Dermis lymphatic vessel endothelial cell (primary cell): Measurements from ENCODE around the gene SPATA2L. TPM values are rescaled to one million over a fixed set of nuclear protein-coding genes. Genes with fewer than 3 reads are reported as not detected.

Experiments
- total RNA-seq: library from RNA; depleted of rRNA; stranded (reverse); fragments of >200 nt; gene quantifications from 2 replicates; pipeline ENCODE4 v1.2.1, GENCODE V29; 2014

The SPATA2L gene, protein sequence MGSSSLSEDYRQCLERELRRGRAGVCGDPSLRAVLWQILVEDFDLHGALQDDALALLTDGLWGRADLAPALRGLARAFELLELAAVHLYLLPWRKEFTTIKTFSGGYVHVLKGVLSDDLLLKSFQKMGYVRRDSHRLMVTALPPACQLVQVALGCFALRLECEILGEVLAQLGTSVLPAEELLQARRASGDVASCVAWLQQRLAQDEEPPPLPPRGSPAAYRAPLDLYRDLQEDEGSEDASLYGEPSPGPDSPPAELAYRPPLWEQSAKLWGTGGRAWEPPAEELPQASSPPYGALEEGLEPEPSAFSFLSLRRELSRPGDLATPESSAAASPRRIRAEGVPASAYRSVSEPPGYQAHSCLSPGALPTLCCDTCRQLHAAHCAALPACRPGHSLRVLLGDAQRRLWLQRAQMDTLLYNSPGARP
- total RNA-seq: 11.3 and 11.6 TPM in 2 replicates

DNA sequence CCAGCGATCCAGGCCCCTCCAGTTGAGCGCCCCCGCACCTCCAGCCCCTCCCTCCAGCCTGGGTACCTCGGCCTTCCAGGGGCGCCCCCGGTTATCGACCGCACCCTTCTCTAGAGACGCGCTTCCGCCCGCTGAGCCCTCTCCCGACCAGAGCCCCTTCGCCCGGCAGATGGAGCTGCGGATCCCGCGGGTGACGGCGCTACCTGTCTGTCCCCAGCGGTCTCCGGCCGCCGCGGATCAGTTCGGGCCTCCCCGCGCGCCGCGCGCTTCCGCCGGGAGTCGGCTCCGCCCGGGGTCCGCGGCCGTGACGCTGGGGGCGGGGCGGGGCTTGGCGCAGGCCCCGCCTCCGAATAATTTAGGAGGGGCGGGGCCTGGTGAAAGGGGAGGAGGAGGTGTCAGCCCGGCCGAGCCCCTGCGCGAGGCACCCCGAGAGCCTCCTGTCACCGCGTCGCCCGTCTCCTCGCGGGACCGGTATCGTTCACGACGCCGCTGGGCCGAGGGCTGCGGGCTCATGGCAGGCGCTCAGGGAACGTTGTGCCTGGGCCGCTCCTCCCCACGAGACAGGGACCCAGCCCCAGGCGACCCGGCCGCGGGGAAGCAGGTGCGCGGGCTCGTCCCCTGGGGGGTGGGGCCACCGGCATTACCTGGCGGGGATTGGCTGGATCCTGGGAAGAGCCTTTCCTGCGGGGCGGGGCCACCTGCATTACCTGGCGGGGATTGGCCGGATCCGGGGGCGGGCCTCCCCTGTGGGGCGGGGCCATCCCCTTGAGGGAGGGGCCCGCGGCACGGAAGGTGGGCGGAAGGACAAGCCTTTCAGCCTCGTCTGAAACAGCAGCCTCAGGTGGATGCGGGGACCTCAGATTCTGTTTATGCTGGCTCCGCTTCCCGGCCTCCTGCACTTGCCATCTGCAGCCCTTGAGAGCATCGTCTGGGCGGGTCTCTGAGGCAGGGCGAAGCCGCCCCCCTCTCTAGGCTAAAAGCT lies at the start of gene SPATA2L:
TSS of gene SPATA2L (minus strand) at position 281 of the 982 bp plus-strand sequence. CDS start 473 bp downstream, outside the sequence.

DNA sequence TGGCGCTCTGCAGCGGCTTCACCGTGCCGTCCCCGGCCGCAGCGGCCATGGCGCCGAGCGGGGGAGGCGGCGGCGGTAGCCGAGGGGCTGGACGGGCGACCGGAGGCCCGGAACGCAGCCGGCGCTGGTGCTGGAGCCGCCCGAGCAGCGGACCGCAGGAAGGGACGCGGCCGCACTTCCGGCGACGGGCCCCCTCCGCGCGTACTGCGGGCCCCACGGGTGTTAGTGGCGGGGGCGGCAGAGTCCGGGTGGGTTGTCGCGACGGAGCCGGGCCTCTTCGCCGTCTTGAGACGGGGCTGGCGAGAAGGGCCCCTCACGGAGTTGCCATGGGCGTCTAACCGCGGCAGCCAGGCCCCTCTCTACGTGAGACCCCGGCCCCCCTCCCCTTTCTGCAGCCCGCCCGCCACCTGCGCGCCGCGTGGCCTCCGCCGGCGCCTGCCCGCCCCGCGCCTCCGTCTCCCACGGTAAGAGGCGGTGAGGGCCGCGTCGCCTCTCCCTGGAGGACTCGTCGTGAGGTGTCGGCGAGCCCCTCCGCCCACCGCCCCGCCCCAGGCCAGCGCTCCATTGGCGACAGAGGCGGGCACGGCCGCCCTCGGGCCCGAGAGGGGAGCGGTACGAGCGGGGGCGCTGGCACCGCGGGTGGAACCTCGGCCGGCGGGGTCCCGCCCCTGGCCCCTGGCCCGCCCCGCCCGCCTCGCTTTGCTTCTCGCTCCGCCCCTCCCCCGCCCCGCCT lies 19.5 kb upstream of the SPATA2L start, which contains the start of the genes VPS9D1 and ZNF276:
TSS of gene VPS9D1 (minus strand) at position 86 of the 733 bp plus-strand sequence. CDS start at position 49, 37 bp downstream.
TSS of gene ZNF276 (plus strand) at position 725 of the 733 bp plus-strand sequence. CDS start 104 bp downstream, outside the sequence.

DNA sequence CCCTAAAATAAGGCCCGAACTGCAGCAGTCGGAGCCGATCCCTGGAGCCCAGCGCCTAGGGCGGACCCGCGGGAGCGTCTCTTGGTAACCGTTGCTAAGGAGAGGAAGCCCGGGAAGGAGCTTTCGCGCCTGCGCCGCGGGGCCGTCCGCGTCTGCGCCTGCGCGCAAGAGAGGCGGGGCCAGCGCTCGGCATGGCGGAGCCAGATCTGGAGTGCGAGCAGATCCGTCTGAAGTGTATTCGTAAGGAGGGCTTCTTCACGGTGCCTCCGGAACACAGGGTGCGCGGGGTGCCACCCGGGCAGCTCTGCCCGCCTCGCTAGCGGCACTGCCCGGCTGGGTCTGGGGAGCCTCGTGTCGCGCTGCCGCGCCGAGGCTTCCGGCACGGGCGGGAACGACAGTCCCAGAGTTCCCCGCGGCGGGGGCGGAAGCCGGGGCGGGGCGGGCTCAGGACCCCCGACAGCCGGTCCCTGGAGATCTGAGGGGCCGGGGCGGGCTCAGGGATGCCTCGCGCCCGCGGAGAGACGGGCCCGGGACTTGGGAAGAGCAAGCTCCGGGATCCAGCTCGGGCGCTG lies 14.9 kb downstream of the SPATA2L start, which contains the start of gene CDK10:
TSS of gene CDK10 (plus strand) at position 170 of the 572 bp plus-strand sequence. CDS start at position 192, 22 bp downstream.

DNA sequence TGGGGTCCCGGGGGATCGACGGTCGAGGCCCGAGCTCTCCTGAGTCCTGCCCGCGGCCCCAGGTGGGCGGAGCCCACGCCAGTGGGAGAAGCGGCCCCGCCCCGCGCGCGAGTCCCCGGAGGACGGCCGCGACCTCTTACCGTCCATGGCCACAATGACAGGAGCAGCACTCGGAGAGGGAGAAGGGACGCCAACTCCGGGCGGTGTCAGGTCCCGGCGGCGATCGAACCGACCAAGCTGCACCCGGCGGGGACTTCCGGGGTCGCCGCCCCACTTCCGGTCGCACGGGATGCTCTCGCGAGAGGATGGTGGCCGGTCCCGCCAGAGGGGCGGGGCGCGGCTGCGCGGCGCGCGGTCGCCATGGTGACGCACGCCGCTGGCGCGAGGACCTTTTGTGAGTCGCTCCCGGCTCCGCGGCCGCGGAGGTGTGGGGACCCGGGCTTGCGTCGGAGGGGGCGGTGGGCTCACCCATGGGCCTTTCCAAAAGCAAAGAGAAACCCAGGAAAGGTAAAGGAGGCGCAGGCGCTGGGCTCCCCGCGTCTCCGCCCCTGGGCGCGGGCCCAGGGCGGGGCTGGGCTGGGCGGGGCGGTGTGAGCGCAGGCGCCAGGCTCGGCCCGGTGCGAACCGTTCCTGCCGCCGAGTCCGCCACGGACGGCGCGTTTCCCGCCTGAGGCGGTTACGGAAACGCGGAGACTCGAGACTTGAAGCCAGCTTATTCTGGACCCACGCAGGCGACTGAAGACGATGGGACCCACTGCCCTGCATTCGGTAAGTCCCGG lies 43.9 kb downstream of the SPATA2L start, which contains the start of the genes CHMP1A and SPATA33:
TSS of gene CHMP1A (minus strand) at position 267 of the 779 bp plus-strand sequence. CDS start at position 147, 120 bp downstream.
TSS of gene SPATA33 (plus strand) at position 395 of the 779 bp plus-strand sequence. CDS start at position 471, 76 bp downstream.

Other genes starting within 250 kb of the SPATA2L start
- gene ANKRD11, start 211.1 kb downstream of the SPATA2L start, total RNA-seq: 39.2 and 56.8 TPM in 2 replicates
- gene SPG7, start 193.3 kb downstream of the SPATA2L start, total RNA-seq: 111 and 137 TPM in 2 replicates
- 2,819 and 4,200 TPM in 2 replicates for gene RPL13, start 141.0 kb downstream of the SPATA2L start, total RNA-seq
- gene CPNE7, start 125.9 kb downstream of the SPATA2L start, total RNA-seq: 0.17 and 0.65 TPM in 2 replicates
- 0.22 and 0.34 TPM in 2 replicates for gene DPEP1, start 88.1 kb downstream of the SPATA2L start, total RNA-seq
- gene CHMP1A, start 44.0 kb downstream of the SPATA2L start, total RNA-seq: 66.6 and 71.3 TPM in 2 replicates
- gene SPATA33, start 43.9 kb downstream of the SPATA2L start, total RNA-seq: 1.2 and 1.5 TPM in 2 replicates
- 30.2 and 38.0 TPM in 2 replicates for gene CDK10, start 15.0 kb downstream of the SPATA2L start, total RNA-seq
- gene VPS9D1, start 19.2 kb upstream of the SPATA2L start, total RNA-seq: 3.3 and 4.7 TPM in 2 replicates
- gene ZNF276, start 19.8 kb upstream of the SPATA2L start, total RNA-seq: 12.4 and 16.7 TPM in 2 replicates
- gene FANCA, start 114.9 kb upstream of the SPATA2L start, total RNA-seq: 5.7 and 7.6 TPM in 2 replicates
- gene SPIRE2, start 126.8 kb upstream of the SPATA2L start, total RNA-seq: 1.6 and 2.1 TPM in 2 replicates
- 129 and 143 TPM in 2 replicates for gene TCF25, start 171.9 kb upstream of the SPATA2L start, total RNA-seq
- gene MC1R, start 217.2 kb upstream of the SPATA2L start, total RNA-seq: 0.76 and 1.3 TPM in 2 replicates
- gene TUBB3, start 221.6 kb upstream of the SPATA2L start, total RNA-seq: 38.1 and 51.7 TPM in 2 replicates
- gene DEF8, start 247.1 kb upstream of the SPATA2L start, total RNA-seq: 64.6 and 67.2 TPM in 2 replicates